Measurements from ENCODE around the gene TOR1B. TPM values are rescaled to one million over a fixed set of nuclear protein-coding genes. Genes with fewer than 3 reads are reported as not detected.
"Not testable (repeated sequence)": the region's sequence is repeated elsewhere in the genome, so short reads cannot be mapped to it uniquely, and the experiment has no call there.

The TOR1B gene
- total and polyA plus RNA-seq, 2 donors from 2014 or later: 10.1 to 21.4 TPM

DNA sequence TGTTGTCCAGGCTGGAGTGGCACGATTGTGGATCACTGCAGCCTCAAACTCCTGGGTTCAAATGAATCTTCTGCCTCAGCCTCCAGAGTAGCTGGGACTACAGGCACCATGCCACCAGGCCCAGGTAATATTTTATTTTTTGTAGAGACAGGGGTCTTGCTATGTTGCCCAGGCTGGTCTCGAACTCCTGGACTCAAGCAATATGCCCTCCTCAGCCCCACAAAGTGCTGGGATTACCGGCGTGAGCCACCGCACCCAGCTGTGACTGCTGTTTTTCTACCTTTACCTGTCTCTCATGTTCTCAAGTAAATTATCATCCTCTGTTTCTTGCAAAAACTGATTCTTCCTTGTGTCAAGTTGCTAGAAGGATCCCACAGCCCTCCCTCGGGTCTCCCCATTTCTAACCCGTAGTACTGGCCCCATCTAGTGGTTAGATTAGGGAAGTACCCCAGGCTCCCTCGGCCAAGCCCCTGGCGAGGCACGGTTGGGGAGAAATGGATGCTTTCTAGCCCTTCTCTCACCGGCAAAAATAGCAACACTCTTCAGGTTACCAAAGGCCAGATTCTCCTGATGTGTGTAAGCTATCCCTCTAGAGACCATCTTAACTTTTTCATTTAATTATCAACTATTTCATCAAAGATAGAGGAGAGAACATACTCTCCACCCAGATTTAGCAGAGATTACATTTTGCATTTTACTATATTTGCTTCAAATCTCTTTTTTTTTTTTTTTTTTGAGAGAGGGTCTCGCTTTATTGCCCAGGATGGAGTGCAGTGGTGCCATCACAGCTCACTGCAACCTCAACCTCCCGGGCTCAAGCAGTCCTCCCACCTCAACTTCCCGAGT, 19.2 kb upstream of the TOR1B start:
- no peak for FAIRE-seq
- intact Hi-C loops (cut with DNase I): loop anchor here (5.0 to 10.0 kb wide), 3 partner anchors 46 to 659 kb away; partner anchors contain the start of gene ASB6
- Histone ChIP-seq H3K4me3 (ENCODE audit: low read length in 3 of 3) (no peak overlapping the region), H3K36me3 (ENCODE audit: control insufficient read depth in 2 of 3, insufficient read depth in 3 of 3, low read length in 3 of 3) (no peaks in the 10 kb centered on the region), H3K27me3 (ENCODE audit: control insufficient read depth, insufficient read depth, low read length) (no peaks in the 10 kb centered on the region), H3K9me3 (ENCODE audit: control insufficient read depth in 2 of 3, insufficient read depth in 1 of 3, low read length in 3 of 3) (no peaks in the 10 kb centered on the region), H3K27ac (ENCODE audit: low read depth in 2 of 2, low read length in 2 of 2) (no peak overlapping the region), H3K9ac (ENCODE audit: low read length in 3 of 3) (no peak overlapping the region), H3K4me1 (ENCODE audit: control insufficient read depth in 2 of 3, insufficient read depth in 2 of 3, low read depth in 1 of 3, low read length in 3 of 3) (no peaks in the 10 kb centered on the region)
- peak in 4 of 5 donors; percentile 75 to 88 (median 80) for DNase-seq
- TF ChIP-seq, protein P1, sequence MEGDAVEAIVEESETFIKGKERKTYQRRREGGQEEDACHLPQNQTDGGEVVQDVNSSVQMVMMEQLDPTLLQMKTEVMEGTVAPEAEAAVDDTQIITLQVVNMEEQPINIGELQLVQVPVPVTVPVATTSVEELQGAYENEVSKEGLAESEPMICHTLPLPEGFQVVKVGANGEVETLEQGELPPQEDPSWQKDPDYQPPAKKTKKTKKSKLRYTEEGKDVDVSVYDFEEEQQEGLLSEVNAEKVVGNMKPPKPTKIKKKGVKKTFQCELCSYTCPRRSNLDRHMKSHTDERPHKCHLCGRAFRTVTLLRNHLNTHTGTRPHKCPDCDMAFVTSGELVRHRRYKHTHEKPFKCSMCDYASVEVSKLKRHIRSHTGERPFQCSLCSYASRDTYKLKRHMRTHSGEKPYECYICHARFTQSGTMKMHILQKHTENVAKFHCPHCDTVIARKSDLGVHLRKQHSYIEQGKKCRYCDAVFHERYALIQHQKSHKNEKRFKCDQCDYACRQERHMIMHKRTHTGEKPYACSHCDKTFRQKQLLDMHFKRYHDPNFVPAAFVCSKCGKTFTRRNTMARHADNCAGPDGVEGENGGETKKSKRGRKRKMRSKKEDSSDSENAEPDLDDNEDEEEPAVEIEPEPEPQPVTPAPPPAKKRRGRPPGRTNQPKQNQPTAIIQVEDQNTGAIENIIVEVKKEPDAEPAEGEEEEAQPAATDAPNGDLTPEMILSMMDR (IDR thresholded peaks at IDR 0.05; ENCODE audit: borderline replicate concordance, extremely low read depth, insufficient read depth): peak; percentile 86

GRCh38 chr9:129784970-129785369, 18.0 kb upstream of the TOR1B start:
- not testable (repeated sequence) for H3K27ac ChIP-seq (ENCODE audit: low read depth in 2 of 2, low read length in 2 of 2); FAIRE-seq; DNase-seq

GRCh38 chr9:129785866-129786265, 17.1 kb upstream of the TOR1B start:
- Histone ChIP-seq H3K9ac (ENCODE audit: low read length in 3 of 3) (no peak overlapping the region), H3K36me3 (ENCODE audit: control insufficient read depth in 2 of 3, insufficient read depth in 3 of 3, low read length in 3 of 3) (no peaks in the 10 kb centered on the region), H3K4me1 (ENCODE audit: control insufficient read depth in 2 of 3, insufficient read depth in 2 of 3, low read depth in 1 of 3, low read length in 3 of 3) (no peaks in the 10 kb centered on the region), H3K4me3 (ENCODE audit: low read length in 3 of 3) (no peak overlapping the region), H3K27ac (ENCODE audit: low read depth in 2 of 2, low read length in 2 of 2) (no peak overlapping the region), H3K27me3 (ENCODE audit: control insufficient read depth, insufficient read depth, low read length) (no peaks in the 10 kb centered on the region), H3K9me3 (ENCODE audit: control insufficient read depth in 2 of 3, insufficient read depth in 1 of 3, low read length in 3 of 3) (no peaks in the 10 kb centered on the region)
- TF ChIP-seq, protein P1 (IDR thresholded peaks at IDR 0.05; ENCODE audit: borderline replicate concordance, extremely low read depth, insufficient read depth): no peak
- FAIRE-seq (no peak), DNase-seq (no peak)
- intact Hi-C loops (cut with DNase I): loop anchor here (10.0 kb wide), 2 partner anchors 141 to 661 kb away; partner anchors contain the start of gene ASB6

More at GRCh38 chr9:129784970-129785369, 18.0 kb upstream of the TOR1B start:
- H3K9ac ChIP-seq (ENCODE audit: low read length in 3 of 3); H3K27me3 ChIP-seq (ENCODE audit: control insufficient read depth, insufficient read depth, low read length); H3K9me3 ChIP-seq (ENCODE audit: control insufficient read depth in 2 of 3, insufficient read depth in 1 of 3, low read length in 3 of 3); H3K36me3 ChIP-seq (ENCODE audit: control insufficient read depth in 2 of 3, insufficient read depth in 3 of 3, low read length in 3 of 3); H3K4me3 ChIP-seq (ENCODE audit: low read length in 3 of 3); H3K4me1 ChIP-seq (ENCODE audit: control insufficient read depth in 2 of 3, insufficient read depth in 2 of 3, low read depth in 1 of 3, low read length in 3 of 3): not testable (repeated sequence)
- intact Hi-C loops (cut with DNase I): loop anchor here (5.0 to 10.0 kb wide), 3 partner anchors 48 to 660 kb away; partner anchors contain the start of gene ASB6

GRCh38 chr9:129786481-129786880, 16.5 kb upstream of the TOR1B start:
- TF ChIP-seq, protein P1 (IDR thresholded peaks at IDR 0.05; ENCODE audit: borderline replicate concordance, extremely low read depth, insufficient read depth): no peak
- FAIRE-seq: no peak
- H3K36me3 ChIP-seq (ENCODE audit: control insufficient read depth in 2 of 3, insufficient read depth in 3 of 3, low read length in 3 of 3): no peaks in the 10 kb centered on the region
- no peaks in the 10 kb centered on the region for H3K4me1 ChIP-seq (ENCODE audit: control insufficient read depth in 2 of 3, insufficient read depth in 2 of 3, low read depth in 1 of 3, low read length in 3 of 3)
- H3K27ac ChIP-seq (ENCODE audit: low read depth in 2 of 2, low read length in 2 of 2): no peak overlapping the region
- no peaks in the 10 kb centered on the region for H3K9me3 ChIP-seq (ENCODE audit: control insufficient read depth in 2 of 3, insufficient read depth in 1 of 3, low read length in 3 of 3)
- no peaks in the 10 kb centered on the region for H3K27me3 ChIP-seq (ENCODE audit: control insufficient read depth, insufficient read depth, low read length)
- no peak overlapping the region for H3K4me3 ChIP-seq (ENCODE audit: low read length in 3 of 3)
- intact Hi-C loops (cut with DNase I): loop anchor here (10.0 kb wide), 2 partner anchors 142 to 662 kb away; partner anchors contain the start of gene ASB6
- no peak for DNase-seq
- H3K9ac ChIP-seq (ENCODE audit: low read length in 3 of 3): no peak overlapping the region

All from kidney (tissue), 14 donors.